PC-9 (cell line): Measurements from ENCODE around the gene TMEM43.

Experiments used
- CTCF ChIP-seq: fragments of 200-600 bp; sonication (generic); conservative IDR thresholded peaks from 2 replicates; pipeline ENCODE4 v1.6.1; 2017; ENCODE audit warnings: mixed run types, antibody characterized with exemption, mild to moderate bottlenecking, moderate library complexity
- EZH2 ChIP-seq: fragments of 200-600 bp; sonication (generic); IDR thresholded peaks from 2 replicates; pipeline ENCODE4 v1.8.0; 2017; ENCODE audit warnings: antibody characterized with exemption, low read depth

- no peak for TF ChIP-seq CTCF
- TF ChIP-seq EZH2, result no peak
Observed at GRCh38 chr3:14126017-14126886, 1.4 kb downstream of the TMEM43 start.
